ENCODE results near the gene TIMM10B. TPM values are rescaled to one million over a fixed set of nuclear protein-coding genes. Genes with fewer than 3 reads are reported as not detected.

The TIMM10B gene
- total and polyA plus RNA-seq, 9 of the 15 experiments (the other 6 are each of a cell fraction or from before 2014, with no cell fraction given) = 43.2 to 163 (median 57.0) TPM

GRCh38 chr11:6481012-6481923 lies at the start of gene TIMM10B, which contains the start of gene ARFIP2 (continued):
- no peak for TF ChIP-seq KDM1A (IDR thresholded peaks at IDR 0.05)
- TF ChIP-seq ESRRA (IDR thresholded peaks at IDR 0.05; ENCODE audit: borderline replicate concordance, low read depth) = peak; percentile 70; the same call in 1 of the 2 replicates
- TF ChIP-seq, protein P1, sequence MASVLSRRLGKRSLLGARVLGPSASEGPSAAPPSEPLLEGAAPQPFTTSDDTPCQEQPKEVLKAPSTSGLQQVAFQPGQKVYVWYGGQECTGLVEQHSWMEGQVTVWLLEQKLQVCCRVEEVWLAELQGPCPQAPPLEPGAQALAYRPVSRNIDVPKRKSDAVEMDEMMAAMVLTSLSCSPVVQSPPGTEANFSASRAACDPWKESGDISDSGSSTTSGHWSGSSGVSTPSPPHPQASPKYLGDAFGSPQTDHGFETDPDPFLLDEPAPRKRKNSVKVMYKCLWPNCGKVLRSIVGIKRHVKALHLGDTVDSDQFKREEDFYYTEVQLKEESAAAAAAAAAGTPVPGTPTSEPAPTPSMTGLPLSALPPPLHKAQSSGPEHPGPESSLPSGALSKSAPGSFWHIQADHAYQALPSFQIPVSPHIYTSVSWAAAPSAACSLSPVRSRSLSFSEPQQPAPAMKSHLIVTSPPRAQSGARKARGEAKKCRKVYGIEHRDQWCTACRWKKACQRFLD (CRISPR knock-in tag; IDR thresholded peaks at IDR 0.05) = no peak
- no peak; the same call in 1 of the 2 replicates for TF ChIP-seq EP300 (IDR thresholded peaks at IDR 0.05; ENCODE audit: low read length)
- TF ChIP-seq ETS2 (tag; IDR thresholded peaks at IDR 0.05; ENCODE audit: borderline replicate concordance, poor library complexity, severe bottlenecking) = no peak
- TF ChIP-seq PHB (CRISPR knock-in tag; IDR thresholded peaks at IDR 0.05) = no peak
- TF ChIP-seq GATAD2B (IDR thresholded peaks at IDR 0.05; ENCODE audit: borderline replicate concordance) = no peak
- no peak for TF ChIP-seq ZNF253 (CRISPR knock-in tag; conservative IDR thresholded peaks at IDR 0.05)
- no peak; the same call in 1 of the 2 replicates for TF ChIP-seq XRCC5 (IDR thresholded peaks at IDR 0.05; ENCODE audit: low read depth, low read length)
- TF ChIP-seq SIN3B (IDR thresholded peaks at IDR 0.05; ENCODE audit: low read depth) = peak; percentile 81
- no peak for TF ChIP-seq E2F3 (CRISPR knock-in tag; IDR thresholded peaks at IDR 0.05)
- no peak for TF ChIP-seq FOXO4 (CRISPR knock-in tag; IDR thresholded peaks at IDR 0.05)
- TF ChIP-seq MXD1 (CRISPR knock-in tag; IDR thresholded peaks at IDR 0.05; ENCODE audit: borderline replicate concordance, poor library complexity, severe bottlenecking) = no peak
- no peak for TF ChIP-seq ZNF41 (CRISPR knock-in tag; conservative IDR thresholded peaks at IDR 0.05)
- TF ChIP-seq, protein P2, sequence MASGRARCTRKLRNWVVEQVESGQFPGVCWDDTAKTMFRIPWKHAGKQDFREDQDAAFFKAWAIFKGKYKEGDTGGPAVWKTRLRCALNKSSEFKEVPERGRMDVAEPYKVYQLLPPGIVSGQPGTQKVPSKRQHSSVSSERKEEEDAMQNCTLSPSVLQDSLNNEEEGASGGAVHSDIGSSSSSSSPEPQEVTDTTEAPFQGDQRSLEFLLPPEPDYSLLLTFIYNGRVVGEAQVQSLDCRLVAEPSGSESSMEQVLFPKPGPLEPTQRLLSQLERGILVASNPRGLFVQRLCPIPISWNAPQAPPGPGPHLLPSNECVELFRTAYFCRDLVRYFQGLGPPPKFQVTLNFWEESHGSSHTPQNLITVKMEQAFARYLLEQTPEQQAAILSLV (tag; IDR thresholded peaks at IDR 0.05) = no peak
- TF ChIP-seq RAD51 (IDR thresholded peaks at IDR 0.05; ENCODE audit: borderline replicate concordance, low read depth) = no peak
- no peak for TF ChIP-seq HOXB6 (CRISPR knock-in tag; IDR thresholded peaks at IDR 0.05; ENCODE audit: borderline replicate concordance)
- no peak for TF ChIP-seq MCM3 (IDR thresholded peaks at IDR 0.05)
- TF ChIP-seq BRF1 (IDR thresholded peaks at IDR 0.05; ENCODE audit: borderline replicate concordance, extremely low read depth, insufficient read length) = no peak
